ENCODE results near the gene POGLUT3.

POGLUT3 gene

GRCh38 chr11:108535384-108535955 is 37.3 kb upstream of the POGLUT3 start:
- Histone ChIP-seq H2BK5ac (ENCODE audit: low read depth, low read length, poor library complexity, severe bottlenecking) (no peak overlapping the region), H2AFZ (ENCODE audit: low read depth, low read length) (no peak overlapping the region), H3K36me3 (ENCODE audit: control insufficient read depth in 1 of 2, insufficient read depth in 2 of 2, low read depth in 1 of 2, low read length in 2 of 2) (peaks cover 0 to 3% of the 10 kb centered on the region in 2 experiments), H3K27me3 (ENCODE audit: control insufficient read depth in 1 of 2, insufficient read depth in 1 of 2, low read length in 2 of 2) (peaks cover 0 to 13% of the 10 kb centered on the region in 2 experiments), H3K4me3 (ENCODE audit: insufficient read depth in 1 of 2, low read depth in 1 of 2, low read length in 2 of 2) (no peak overlapping the region), H3K14ac (ENCODE audit: low read length in 2 of 2) (no peak overlapping the region), H4K91ac (ENCODE audit: low read length) (no peak overlapping the region), H3K23ac (ENCODE audit: low read length in 2 of 2) (no peak overlapping the region), H4K8ac (ENCODE audit: low read length) (no peak overlapping the region), H2BK120ac (ENCODE audit: low read depth, low read length) (no peak overlapping the region), H3K79me1 (replicated peaks; ENCODE audit: low read length, poor library complexity, severe bottlenecking) (no peaks in the 10 kb centered on the region), H3K18ac (ENCODE audit: low read depth in 1 of 2, low read length in 2 of 2) (no peak overlapping the region), H2BK15ac (ENCODE audit: low read depth, poor library complexity, severe bottlenecking) (no peak overlapping the region), H3K4me2 (ENCODE audit: low read length, poor library complexity, severe bottlenecking) (no peak overlapping the region), H3K9ac (ENCODE audit: low read length) (no peak overlapping the region), H3K4me1 (ENCODE audit: control insufficient read depth, insufficient read depth, low read depth, low read length) (peaks cover 4% of the 10 kb centered on the region), H2AK5ac (ENCODE audit: low read length, severe bottlenecking) (no peak overlapping the region), H3K4ac (ENCODE audit: low read depth in 1 of 2, low read length in 2 of 2) (no peak overlapping the region), H3K9me3 (ENCODE audit: control insufficient read depth, low read length) (no peaks in the 10 kb centered on the region), H2BK12ac (ENCODE audit: low read length in 2 of 2) (no peak overlapping the region), H3K27ac (ENCODE audit: low read length, poor library complexity, severe bottlenecking) (no peak overlapping the region)
- WGBS = 93% methylated on average over 4 of the region's 6 CpGs
- no peak for DNase-seq

- WGBS = 74% methylated on average over 1 of the region's 2 CpGs
- no peak overlapping the region for H3K14ac ChIP-seq (ENCODE audit: low read length in 2 of 2)
- no peak overlapping the region for H3K23ac ChIP-seq (ENCODE audit: low read length in 2 of 2)
- H3K4me2 ChIP-seq (ENCODE audit: low read length, poor library complexity, severe bottlenecking) = no peak overlapping the region
- peaks cover 0 to 3% of the 10 kb centered on the region in 2 experiments for H3K36me3 ChIP-seq (ENCODE audit: control insufficient read depth in 1 of 2, insufficient read depth in 2 of 2, low read depth in 1 of 2, low read length in 2 of 2)
- H3K4ac ChIP-seq (ENCODE audit: low read depth in 1 of 2, low read length in 2 of 2) = no peak overlapping the region
- no peak overlapping the region for H3K27ac ChIP-seq (ENCODE audit: low read length, poor library complexity, severe bottlenecking)
- no peaks in the 10 kb centered on the region for H3K79me1 ChIP-seq (replicated peaks; ENCODE audit: low read length, poor library complexity, severe bottlenecking)
- H2AK5ac ChIP-seq (ENCODE audit: low read length, severe bottlenecking) = no peak overlapping the region
- H2BK15ac ChIP-seq (ENCODE audit: low read depth, poor library complexity, severe bottlenecking) = no peak overlapping the region
- H3K4me1 ChIP-seq (ENCODE audit: control insufficient read depth, insufficient read depth, low read depth, low read length) = peaks cover 4% of the 10 kb centered on the region
- no peak overlapping the region for H3K18ac ChIP-seq (ENCODE audit: low read depth in 1 of 2, low read length in 2 of 2)
- H3K4me3 ChIP-seq (ENCODE audit: insufficient read depth in 1 of 2, low read depth in 1 of 2, low read length in 2 of 2) = no peak overlapping the region
- H4K91ac ChIP-seq (ENCODE audit: low read length) = no peak overlapping the region
- no peaks in the 10 kb centered on the region for H3K9me3 ChIP-seq (ENCODE audit: control insufficient read depth, low read length)
- H3K27me3 ChIP-seq (ENCODE audit: control insufficient read depth in 1 of 2, insufficient read depth in 1 of 2, low read length in 2 of 2) = peaks cover 0 to 13% of the 10 kb centered on the region in 2 experiments
- no peak overlapping the region for H3K9ac ChIP-seq (ENCODE audit: low read length)
- DNase-seq = no peak
- no peak overlapping the region for H2BK120ac ChIP-seq (ENCODE audit: low read depth, low read length)
- H2AFZ ChIP-seq (ENCODE audit: low read depth, low read length) = no peak overlapping the region
- H2BK5ac ChIP-seq (ENCODE audit: low read depth, low read length, poor library complexity, severe bottlenecking) = no peak overlapping the region
- no peak overlapping the region for H4K8ac ChIP-seq (ENCODE audit: low read length)
- no peak overlapping the region for H2BK12ac ChIP-seq (ENCODE audit: low read length in 2 of 2)
Observed at GRCh38 chr11:108534274-108534882, 36.2 kb upstream of the POGLUT3 start.

DNA sequence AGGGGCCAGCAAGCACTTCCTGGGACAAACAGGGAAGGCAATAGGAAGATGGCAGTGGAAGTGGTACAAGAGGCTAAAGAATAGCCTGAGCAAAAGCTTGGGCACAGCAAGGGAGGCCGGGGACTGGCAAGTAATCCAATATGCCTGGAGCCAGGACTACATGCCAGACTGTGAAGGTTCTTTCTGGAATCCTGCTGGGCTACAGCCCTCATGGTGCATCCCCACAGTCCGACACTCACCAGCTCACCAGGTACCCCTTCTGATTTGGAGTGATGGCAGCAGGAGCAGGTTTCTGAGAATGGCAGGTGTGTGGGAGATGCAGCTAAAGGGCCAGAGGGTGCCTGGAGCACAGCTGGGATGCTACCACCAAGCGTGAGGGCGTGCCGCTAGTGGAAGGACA is 32.2 kb upstream of the POGLUT3 start:
- Histone ChIP-seq H3K9me3 (ENCODE audit: control insufficient read depth, low read length) (no peaks in the 10 kb centered on the region), H4K91ac (ENCODE audit: low read length) (peak overlapping the region; percentile 80), H3K18ac (ENCODE audit: low read depth in 1 of 2, low read length in 2 of 2) (no peak overlapping the region), H3K27me3 (ENCODE audit: control insufficient read depth in 1 of 2, insufficient read depth in 1 of 2, low read length in 2 of 2) (no peaks in the 10 kb centered on the region), H3K9ac (ENCODE audit: low read length) (no peak overlapping the region), H3K4me2 (ENCODE audit: low read length, poor library complexity, severe bottlenecking) (no peak overlapping the region), H2AFZ (ENCODE audit: low read depth, low read length) (no peak overlapping the region), H2AK5ac (ENCODE audit: low read length, severe bottlenecking) (no peak overlapping the region), H3K23ac (ENCODE audit: low read length in 2 of 2) (no peak overlapping the region), H3K4me3 (ENCODE audit: insufficient read depth in 1 of 2, low read depth in 1 of 2, low read length in 2 of 2) (no peak overlapping the region), H3K27ac (ENCODE audit: low read length, poor library complexity, severe bottlenecking) (no peak overlapping the region), H2BK120ac (ENCODE audit: low read depth, low read length) (no peak overlapping the region), H3K36me3 (ENCODE audit: control insufficient read depth in 1 of 2, insufficient read depth in 2 of 2, low read depth in 1 of 2, low read length in 2 of 2) (peaks cover 0 to 3% of the 10 kb centered on the region in 2 experiments), H3K14ac (ENCODE audit: low read length in 2 of 2) (no peak overlapping the region), H2BK15ac (ENCODE audit: low read depth, poor library complexity, severe bottlenecking) (no peak overlapping the region), H3K4ac (ENCODE audit: low read depth in 1 of 2, low read length in 2 of 2) (peak overlapping the region in 1 of 2 experiments; percentile 51), H4K8ac (ENCODE audit: low read length) (peak overlapping the region; percentile 54), H2BK12ac (ENCODE audit: low read length in 2 of 2) (no peak overlapping the region), H2BK5ac (ENCODE audit: low read depth, low read length, poor library complexity, severe bottlenecking) (no peak overlapping the region), H3K4me1 (ENCODE audit: control insufficient read depth, insufficient read depth, low read depth, low read length) (peaks cover 4% of the 10 kb centered on the region), H3K79me1 (replicated peaks; ENCODE audit: low read length, poor library complexity, severe bottlenecking) (no peaks in the 10 kb centered on the region)
- 95% methylated on average over 5 of the region's 5 CpGs for WGBS
- DNase-seq = no peak

DNA sequence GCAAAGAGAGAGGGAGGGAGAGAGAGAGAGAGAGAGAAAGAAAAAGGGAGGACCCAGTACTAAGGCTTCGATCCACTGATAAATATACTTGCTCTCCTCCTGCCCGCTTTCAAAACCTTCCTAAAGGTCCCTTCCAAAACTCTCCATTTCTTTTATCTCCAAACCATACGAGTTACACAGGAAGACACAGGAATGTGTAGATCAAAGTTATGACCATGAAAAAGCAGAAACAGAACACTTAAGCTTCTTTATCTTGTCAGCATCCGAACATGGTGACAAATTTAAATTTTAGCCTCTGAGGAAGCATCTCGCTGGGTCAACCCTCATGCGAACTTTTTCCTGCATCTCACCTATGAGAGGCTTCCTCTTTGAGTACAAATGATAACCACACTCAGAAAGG is 29.2 kb upstream of the POGLUT3 start:
- Histone ChIP-seq H2BK15ac (ENCODE audit: low read depth, poor library complexity, severe bottlenecking) (no peak overlapping the region), H2AFZ (ENCODE audit: low read depth, low read length) (no peak overlapping the region), H3K23ac (ENCODE audit: low read length in 2 of 2) (no peak overlapping the region), H3K79me1 (replicated peaks; ENCODE audit: low read length, poor library complexity, severe bottlenecking) (no peaks in the 10 kb centered on the region), H3K18ac (ENCODE audit: low read depth in 1 of 2, low read length in 2 of 2) (no peak overlapping the region), H3K14ac (ENCODE audit: low read length in 2 of 2) (no peak overlapping the region), H2BK5ac (ENCODE audit: low read depth, low read length, poor library complexity, severe bottlenecking) (no peak overlapping the region), H3K4me2 (ENCODE audit: low read length, poor library complexity, severe bottlenecking) (no peak overlapping the region), H3K4me1 (ENCODE audit: control insufficient read depth, insufficient read depth, low read depth, low read length) (peaks cover 2% of the 10 kb centered on the region), H2BK12ac (ENCODE audit: low read length in 2 of 2) (no peak overlapping the region), H4K91ac (ENCODE audit: low read length) (no peak overlapping the region), H2AK5ac (ENCODE audit: low read length, severe bottlenecking) (no peak overlapping the region), H3K9me3 (ENCODE audit: control insufficient read depth, low read length) (no peaks in the 10 kb centered on the region), H2BK120ac (ENCODE audit: low read depth, low read length) (no peak overlapping the region), H3K36me3 (ENCODE audit: control insufficient read depth in 1 of 2, insufficient read depth in 2 of 2, low read depth in 1 of 2, low read length in 2 of 2) (peaks cover 0 to 3% of the 10 kb centered on the region in 2 experiments), H3K27me3 (ENCODE audit: control insufficient read depth in 1 of 2, insufficient read depth in 1 of 2, low read length in 2 of 2) (no peaks in the 10 kb centered on the region), H3K4me3 (ENCODE audit: insufficient read depth in 1 of 2, low read depth in 1 of 2, low read length in 2 of 2) (no peak overlapping the region), H3K4ac (ENCODE audit: low read depth in 1 of 2, low read length in 2 of 2) (no peak overlapping the region), H3K27ac (ENCODE audit: low read length, poor library complexity, severe bottlenecking) (no peak overlapping the region), H4K8ac (ENCODE audit: low read length) (no peak overlapping the region), H3K9ac (ENCODE audit: low read length) (no peak overlapping the region)
- WGBS = 92% methylated on average over 5 of the region's 6 CpGs
- no peak for DNase-seq
